Bone marrow (tissue), 2 donors: Measurements from ENCODE around the gene MXI1.

ENCODE experiments used
- DNase-seq, 2 donors: peaks; one replicate each; lab custom pipeline; 2025; lab: John Stamatoyannopoulos, UW

Gene MXI1

DNA sequence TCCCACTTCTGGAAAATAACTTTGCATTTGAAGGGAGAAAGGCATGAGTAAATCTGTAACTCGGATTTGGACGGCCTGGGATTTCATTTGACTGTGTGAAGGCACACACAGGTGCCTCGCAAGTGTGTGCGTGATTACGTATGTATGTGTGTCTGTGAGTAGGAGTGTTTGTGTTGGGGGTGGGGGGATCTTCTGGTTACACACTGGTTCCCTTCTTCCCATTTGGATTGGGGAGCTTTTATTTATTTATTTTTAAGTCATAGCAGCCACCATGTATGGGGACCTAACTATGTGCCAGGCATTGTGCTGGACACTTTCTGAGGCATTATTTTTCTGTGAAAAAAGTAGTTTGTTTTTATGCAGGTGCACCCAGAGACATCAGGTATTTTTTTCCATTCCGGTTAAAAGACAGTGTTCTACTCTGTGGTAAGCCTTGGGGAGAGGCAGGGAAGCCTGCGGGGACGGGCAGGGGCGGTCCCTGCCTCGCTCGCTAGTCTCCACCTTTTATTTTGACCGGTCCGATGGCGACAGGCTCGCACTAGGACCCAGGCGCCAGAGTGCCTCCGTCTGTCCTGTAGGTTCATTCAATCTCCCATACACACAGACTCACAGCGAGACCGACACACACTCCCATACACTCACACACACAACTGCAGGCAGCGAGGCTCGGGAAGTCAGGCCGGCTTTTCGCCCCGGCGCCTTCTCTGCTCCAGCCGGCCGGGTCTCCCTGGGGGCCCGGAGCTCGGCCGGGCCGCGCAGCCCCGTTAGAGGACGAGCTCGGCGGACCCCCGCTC, at the start of gene MXI1:
Gene MXI1, plus strand, starts transcription at position 595 of the 794 bp plus-strand sequence. CDS start 204 bp downstream, outside the sequence.
- peak in 1 of 2 donors; percentile 30 for DNase-seq

DNA sequence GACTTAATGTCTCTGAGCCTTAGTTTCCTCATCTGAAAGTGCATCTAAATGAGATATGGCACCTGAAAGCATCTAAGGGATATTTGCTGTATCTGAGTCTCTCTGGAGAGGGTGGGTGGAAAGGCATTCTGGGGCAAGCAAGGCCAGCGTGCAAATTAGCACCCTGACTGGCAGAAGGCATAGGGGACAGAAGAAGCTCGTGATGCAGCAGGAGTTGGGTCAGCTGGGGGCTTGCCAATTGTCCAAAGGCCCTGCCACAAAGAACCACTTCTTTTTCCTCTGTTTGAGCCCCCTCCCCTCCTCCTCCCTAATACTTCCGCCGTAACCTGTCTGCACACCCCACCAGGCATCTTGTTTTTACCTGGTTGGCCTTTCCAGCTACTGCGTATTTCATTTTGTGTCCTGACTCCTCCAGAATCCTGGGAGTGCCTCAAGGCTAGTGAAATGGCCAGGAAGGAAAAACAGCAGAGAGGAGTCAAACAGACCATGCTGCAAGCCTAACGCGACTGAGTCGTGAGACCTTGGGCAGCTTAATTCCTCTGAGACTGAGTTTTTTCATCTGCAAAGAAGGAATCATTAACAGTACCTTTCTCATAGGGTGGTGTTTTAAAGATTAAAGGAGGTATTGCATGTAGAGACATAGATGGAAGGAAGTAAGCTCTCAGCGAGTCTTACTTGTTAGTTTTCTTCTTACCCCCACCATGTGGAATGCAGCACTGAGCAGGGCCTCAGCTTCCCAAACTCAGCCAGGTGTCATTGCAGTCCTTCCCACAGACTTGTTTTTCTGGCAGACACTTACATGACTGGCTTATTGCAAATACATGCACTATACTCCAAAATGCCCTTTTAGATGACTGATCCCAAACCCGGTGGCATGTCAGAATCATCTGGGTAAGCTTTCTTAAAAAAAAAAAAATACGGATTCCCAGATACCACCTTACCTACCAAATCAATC, 49.1 kb upstream of the MXI1 start:
- no peak for DNase-seq

- DNase-seq, result no peak
Measured at GRCh38 chr10:110160081-110160480, 47.3 kb upstream of the MXI1 start.

- no peak for DNase-seq
Measured at GRCh38 chr10:110160522-110160921, 46.9 kb upstream of the MXI1 start.

DNA sequence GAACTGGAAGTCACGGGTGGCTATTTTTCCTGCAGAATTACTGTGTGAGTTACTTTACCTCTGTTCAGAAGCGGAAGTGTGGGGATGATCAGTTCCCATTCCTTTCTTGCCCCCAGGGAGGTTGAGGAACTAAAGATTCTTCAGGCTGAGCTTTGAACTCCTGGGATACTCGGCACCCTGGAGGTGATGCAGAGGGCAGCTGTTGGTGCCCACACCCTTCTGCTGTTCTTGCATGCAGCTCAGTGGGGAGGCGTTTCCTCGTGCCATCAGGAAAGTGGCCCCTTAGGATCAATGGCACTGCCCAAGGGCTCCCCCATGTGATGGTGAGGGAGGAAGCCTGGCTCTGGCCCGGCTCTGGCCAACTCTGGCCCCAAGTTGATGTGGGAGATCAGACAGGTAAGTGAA, 44.7 kb upstream of the MXI1 start:
- DNase-seq, result no peak

DNA sequence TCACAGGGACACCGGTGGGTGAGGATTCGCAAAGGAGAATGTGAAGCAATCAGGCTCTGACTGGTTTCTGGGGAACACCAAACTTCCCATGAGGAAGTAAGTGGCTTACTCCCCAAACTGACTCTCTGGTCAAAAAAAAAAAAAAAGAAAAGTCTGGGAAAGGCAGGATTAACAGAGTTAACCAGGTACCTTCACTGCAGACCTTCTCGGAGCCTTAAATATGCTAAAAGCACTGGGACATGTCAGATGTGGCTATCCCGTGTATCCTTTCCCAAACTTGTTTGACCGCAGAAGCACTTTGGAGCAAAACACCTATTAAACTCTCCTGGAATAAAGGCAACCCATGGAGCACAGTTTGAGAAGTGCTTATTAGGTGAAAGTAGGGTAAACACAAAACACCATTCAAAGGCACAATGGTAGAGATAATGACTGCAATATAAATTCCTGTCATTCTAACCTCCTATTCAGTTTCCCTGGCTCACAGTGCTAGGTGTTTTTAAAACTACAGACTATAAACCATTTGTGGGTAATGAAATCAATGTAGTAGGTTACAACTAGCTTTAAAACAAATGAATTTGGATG, 44.1 kb upstream of the MXI1 start:
- no peak for DNase-seq

DNA sequence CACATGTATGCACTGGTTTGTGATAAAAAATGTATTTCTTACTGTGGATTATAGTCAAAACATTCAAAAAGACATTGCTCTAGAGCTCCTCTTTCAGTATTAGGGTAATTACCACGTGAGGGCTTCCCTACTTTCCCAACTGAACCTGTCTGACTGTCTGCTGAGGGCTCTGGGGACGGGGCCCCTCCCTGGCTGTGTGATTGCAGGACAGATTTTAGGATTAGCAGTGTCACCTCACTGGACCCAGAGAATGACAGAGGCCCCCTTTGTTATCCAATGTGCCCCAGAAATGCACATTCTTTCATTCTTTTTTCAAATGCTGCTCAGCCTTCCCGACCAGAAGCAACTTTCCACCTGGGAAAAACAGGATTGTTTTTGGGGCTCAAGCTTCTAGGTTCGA, 43.6 kb upstream of the MXI1 start:
- DNase-seq, result no peak

- no peak for DNase-seq
Measured at GRCh38 chr10:110165239-110165638, 42.2 kb upstream of the MXI1 start.

- no peak for DNase-seq
Measured at GRCh38 chr10:110167149-110167548, 40.3 kb upstream of the MXI1 start.

DNA sequence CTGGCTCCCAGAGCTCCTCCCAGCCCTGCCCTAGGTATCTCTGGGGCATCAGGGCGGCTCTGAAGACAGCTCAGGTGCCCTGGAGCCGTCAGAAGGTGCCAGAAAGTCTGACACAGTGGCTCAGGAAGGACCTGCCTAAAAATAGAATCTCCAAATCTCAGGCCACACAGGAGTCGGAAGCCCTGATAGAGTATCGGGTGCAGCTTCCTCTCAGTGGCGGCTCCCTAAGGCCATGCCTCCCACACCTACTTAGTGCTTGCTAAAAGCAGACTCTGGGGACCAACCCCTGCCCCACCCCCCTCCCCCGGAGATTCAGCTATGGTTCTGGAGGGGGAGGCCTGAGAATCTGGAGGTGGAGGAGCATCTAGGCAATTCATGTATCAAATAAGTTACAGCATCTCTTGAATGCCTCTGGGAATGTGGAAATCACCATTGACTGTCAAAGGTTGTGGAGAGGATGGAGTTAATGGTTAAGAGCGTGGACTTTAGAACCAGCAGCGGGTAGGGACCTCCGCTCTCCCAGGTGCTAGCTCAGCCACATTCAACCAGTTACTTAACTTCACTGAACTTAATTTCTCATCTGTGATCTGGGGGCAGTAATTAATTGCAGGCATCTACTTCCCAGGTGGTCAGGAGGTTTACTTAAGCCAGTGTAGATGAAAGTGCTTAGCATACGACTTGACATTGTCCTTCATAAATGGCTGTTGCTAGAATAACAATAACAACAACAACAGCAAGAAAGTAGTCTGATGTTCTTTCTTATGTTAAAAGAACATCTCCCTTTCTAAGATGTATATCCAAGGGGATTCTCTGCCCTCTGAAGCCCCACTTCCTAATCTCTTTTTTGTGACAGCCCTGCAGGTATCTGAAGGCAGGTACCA, 38.6 kb upstream of the MXI1 start:
- DNase-seq, result no peak

DNA sequence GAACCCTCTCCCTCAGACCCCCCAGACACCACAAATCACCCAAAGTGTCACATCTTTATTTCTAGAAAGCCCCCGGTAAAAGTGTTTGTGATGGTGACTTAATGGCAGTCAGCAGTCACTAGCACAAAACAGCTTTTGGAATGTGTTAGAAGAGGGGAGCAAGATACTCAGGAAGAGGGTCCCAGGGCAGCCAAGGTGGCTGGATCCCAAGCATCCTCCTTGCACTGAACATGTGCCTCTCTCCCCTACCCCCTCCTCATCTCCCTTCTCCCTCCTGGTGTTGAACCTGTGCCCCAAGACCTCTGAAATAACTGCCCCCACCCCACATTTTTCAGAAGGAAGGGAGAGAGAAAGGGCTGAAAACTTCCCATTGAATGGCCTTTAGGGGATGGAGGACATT, 37.8 kb upstream of the MXI1 start:
- no peak for DNase-seq

DNA sequence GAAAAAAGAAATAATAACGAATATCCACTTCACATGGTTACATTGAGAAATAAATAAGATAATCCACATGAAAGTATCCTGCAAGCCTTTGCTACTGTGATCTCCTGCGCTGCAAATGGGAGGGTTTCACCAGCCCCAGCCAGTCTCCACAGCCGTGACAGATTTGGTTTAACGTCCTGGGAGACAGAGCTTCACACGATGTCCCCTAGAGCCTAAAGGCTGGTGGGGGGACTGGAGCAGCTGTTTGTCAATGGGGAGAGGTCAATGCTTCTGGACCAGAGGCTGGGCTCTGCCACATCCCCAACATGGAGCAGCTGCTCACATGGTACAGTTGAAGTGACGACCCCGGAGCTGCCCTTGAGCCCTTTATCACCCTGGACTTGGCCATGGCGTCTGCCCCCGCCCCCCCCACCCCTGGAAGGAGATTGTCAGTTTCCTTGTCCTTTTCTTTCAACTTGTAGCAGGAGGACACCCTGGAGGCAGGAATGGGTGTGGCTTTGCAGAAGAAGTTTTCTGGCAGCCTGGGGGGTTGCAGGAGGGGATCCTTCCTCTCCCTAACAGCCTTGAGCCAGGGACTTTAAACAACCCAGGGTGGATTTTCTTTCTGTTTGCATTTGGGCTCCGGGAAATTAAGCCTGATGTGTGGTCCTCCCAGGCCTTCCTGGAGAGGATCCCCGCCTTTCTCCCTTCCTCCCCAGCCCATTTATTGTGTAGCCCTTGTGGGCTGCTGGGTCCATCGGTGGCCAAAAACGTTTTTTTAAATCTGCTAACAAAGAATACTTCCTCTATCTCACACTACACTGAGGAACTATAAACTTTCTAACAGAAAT, 37.0 kb upstream of the MXI1 start:
- no peak for DNase-seq

- no peak for DNase-seq
Measured at GRCh38 chr10:110171032-110171431, 36.4 kb upstream of the MXI1 start.

DNA sequence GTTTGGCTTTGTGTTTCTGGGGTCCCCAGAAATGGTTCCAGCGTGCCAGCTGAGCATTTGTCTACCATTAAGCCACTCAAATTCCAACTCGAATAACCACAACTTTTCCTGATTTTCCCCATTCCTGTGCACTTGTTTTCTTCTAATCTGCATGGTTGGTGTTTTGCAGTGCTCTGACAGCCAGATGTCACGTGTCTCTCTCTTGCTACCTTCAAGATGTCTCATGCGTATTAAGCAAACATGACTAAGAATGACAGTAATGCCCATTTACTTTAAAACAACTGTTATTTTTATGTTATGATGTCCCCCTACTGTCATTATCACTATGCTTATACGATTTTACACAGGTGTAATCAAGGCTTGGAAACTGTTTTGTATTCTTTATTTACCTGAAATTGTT, 35.2 kb upstream of the MXI1 start:
- no peak for DNase-seq

DNA sequence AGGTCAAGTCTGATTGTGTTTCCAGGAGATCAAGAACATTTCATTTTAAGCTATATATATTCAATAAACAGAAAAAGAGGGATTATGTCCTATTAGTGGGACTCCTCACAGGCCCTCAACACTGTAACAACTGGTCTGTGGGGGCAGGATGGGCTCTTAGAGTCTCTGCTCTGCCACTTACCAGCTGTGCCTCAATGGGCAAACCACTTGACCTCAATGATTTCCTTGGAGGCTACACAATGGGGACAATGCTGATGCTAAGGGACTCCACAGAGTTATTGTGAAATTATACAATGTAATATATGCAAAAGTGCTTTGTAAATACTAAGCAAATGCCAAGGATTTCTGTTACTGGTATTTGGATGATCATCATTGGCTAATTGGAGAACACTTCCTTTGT, 33.2 kb upstream of the MXI1 start:
- no peak for DNase-seq

DNA sequence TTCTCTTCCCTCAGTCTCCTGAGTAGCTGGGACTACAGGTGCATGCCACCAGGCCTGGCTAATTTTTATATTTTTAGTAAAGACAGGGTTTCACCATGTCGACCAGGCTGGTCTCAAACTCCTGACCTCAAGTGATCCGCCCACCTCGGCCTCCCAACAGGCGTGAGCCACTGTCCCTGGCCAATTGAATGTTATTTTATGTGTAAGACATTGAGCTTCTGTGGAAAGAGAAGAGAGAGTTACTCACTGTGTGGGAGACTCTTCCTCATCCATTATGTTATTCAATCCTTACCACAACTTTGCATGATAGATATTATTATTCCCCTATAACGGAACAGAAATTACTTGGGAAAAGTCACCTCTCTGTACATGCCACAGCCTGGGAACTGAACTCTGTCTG, 32.6 kb upstream of the MXI1 start:
- DNase-seq, result no peak

DNA sequence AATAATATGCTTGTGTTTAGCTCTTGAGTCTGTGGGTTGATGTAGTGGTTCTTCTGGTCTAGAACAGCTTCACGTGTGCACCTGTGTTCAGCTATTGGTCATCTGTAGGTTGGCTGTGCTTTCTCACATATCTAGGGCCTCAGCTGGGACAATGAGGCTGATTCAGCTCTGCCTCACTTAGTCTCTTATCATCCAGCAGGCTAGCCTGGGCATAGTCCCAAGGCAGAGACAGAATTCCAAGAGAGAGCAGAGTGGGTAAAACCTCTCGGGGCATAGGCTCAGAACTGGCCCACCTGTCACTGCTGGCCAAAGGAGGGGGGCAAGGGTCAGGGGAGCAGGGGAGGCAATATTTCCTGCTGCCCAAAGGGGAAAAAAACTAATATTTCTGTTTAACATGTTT, 32.0 kb upstream of the MXI1 start:
- DNase-seq, result no peak

DNA sequence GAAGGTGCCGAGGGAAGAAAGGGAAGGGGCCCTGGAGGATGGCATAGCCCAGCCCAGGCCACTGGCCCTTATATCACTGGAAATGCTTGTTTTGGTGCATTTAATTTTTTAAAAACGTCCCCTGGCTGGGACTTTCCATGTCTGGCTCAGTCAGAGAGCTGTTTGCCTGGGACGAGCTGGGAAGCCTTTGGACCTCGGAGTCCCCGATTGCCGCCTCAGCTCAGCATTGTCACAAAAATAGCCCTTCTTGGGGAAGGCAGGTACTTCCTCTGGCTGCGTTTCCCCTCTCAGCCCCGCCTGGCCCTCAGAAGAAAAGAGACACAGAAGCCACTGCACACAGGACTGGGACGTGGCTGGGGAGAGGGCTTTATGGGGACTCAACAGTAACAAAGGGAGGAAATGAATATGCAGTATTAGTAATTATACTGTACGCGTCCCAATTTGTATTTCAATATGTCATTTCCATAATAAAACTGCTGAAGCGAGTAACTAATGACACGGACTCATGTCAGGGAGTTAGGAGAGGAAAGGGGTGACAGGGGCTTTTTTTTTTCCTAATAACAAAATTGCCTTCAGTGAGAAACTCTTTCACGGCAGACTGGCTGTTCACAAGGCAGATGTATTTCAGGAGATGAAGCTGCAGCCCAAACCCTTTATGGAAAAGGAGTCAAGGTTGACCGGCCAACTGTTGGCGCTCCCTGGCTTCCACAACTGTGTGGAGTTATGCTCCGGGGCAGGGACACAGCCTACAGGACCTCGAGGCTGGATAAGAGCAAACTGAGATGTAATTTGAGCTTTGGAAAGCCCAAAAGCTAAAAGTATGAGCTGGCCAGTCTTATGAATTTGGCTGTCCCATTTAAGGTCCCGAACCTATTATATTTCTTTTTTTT, 31.0 kb upstream of the MXI1 start:
- no peak for DNase-seq

- no peak for DNase-seq
Measured at GRCh38 chr10:110179220-110179619, 28.2 kb upstream of the MXI1 start.

DNA sequence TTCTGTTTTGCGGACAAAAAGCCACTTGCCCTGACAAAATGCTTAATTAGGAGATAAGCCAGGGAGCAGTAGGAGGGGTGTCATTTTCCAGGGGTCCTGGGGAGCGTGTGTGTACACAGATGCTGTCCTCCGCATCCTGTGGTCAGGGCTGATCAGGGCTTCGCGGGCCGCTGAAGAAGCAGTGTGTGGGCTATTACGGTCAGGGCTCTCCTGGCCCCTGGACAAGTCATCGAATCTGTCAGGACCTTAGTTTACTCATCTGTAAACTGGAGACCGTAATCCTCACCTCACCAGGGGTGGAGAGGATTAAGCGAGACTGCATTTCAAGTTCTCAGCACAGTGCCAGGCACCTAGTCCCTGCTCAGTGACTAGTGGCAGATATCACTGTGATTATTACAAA, 26.0 kb upstream of the MXI1 start:
- no peak for DNase-seq
